HepG2 (cell line): ENCODE measurements around the gene SUSD3. TPM values are rescaled to one million over a fixed set of nuclear protein-coding genes. Genes with fewer than 3 reads are reported as not detected.

Source experiments
- ATAC-seq: fragments of 200-7000 bp; cut with Tn5 transposase; 3 replicates; pipeline ENCODE4 v1.9.1; 2020; ENCODE audit warnings: mild to moderate bottlenecking, moderate library complexity
- BruUV-seq: library from RNA; stranded (reverse); fragments of 400-500 nt; replicated peaks from 2 replicates; lab custom pipeline; 2021; lab: Mats Ljungman, UMichigan
- CTCF ChIA-PET: fragments of 300-600 bp; formaldehyde crosslinking; extraction: SDS; loops from one replicate; lab custom pipeline; 2021; ENCODE audit warnings: low total read pairs, inconsistent platforms, low intra/inter-chr PET ratio; lab: Yijun Ruan, JAX
- POLR2A ChIA-PET: fragments of 350-600 bp; sonication (Branson Sonifier 250); formaldehyde crosslinking; loops from one replicate; lab custom pipeline; 2020; ENCODE audit warnings: antibody characterized with exemption, inconsistent platforms; lab: Yijun Ruan, JAX
- DNase-seq: peaks from one replicate; pipeline ENCODE4 v3.0.0-alpha.2; 2015; ENCODE audit warnings: low spot score
- FAIRE-seq: peaks from 3 replicates; lab custom pipeline; 2011; peaks lifted over from hg19 to GRCh38; lab: Jason Lieb, UNC
- H2AFZ ChIP-seq: one replicate; pipeline ENCODE4 v1.6.1; 2011; ENCODE audit warnings: low read length, inconsistent platforms
- H3K27ac ChIP-seq: fragments of 300-600 bp; 3 replicates; pipeline ENCODE4 v1.8.0; 2011; ENCODE audit warnings: mixed run types, mild to moderate bottlenecking, mixed read lengths, low read length, inconsistent platforms; ENCODE audit not compliant: insufficient read depth; ENCODE audit errors: extremely low read length
- H3K27me3 ChIP-seq, 2 experiments: fragments of 200-600 bp in 1 of 2; 2 replicates in 1 of 2; 3 replicates in 1 of 2; pipeline versions ENCODE4 v1.6.0 to v1.8.0; 2011; ENCODE audit warnings: low read length in 2 of 2, mild to moderate bottlenecking in 2 of 2, moderate library complexity in 2 of 2, inconsistent platforms in 1 of 2; ENCODE audit not compliant: insufficient read depth in 2 of 2, control insufficient read depth in 1 of 2
- H3K36me3 ChIP-seq, 2 experiments: fragments of 200-600 bp in 1 of 2; replicated peaks in 1 of 2; 2 replicates in 1 of 2; 3 replicates in 1 of 2; pipeline versions ENCODE4 v1.5.1 to v1.8.0; 2011; ENCODE audit warnings: low read length in 2 of 2, inconsistent platforms in 1 of 2; ENCODE audit not compliant: insufficient read depth in 2 of 2, control insufficient read depth in 1 of 2
- H3K4me1 ChIP-seq: 2 replicates; pipeline ENCODE4 v1.5.1; 2012; ENCODE audit warnings: low read length, inconsistent platforms; ENCODE audit not compliant: insufficient read depth
- H3K4me2 ChIP-seq: 2 replicates; pipeline ENCODE4 v1.6.0; 2011; ENCODE audit warnings: low read depth, low read length, inconsistent platforms
- H3K4me3 ChIP-seq, 3 experiments: fragments of 200-600 bp in 1 of 3; sonication (generic), shearing (Covaris generic) in 1 of 3; replicated peaks in 1 of 3; 2 replicates each; pipeline ENCODE4 v1.5.1; 2011 to 2016; ENCODE audit warnings: low read length in 3 of 3, inconsistent platforms in 2 of 3, low read depth in 2 of 3, mild to moderate bottlenecking in 2 of 3, control low read depth in 1 of 3, mixed read lengths in 1 of 3; ENCODE audit not compliant: insufficient read depth in 1 of 3
- H3K79me2 ChIP-seq: one replicate; pipeline ENCODE4 v1.6.1; 2011; ENCODE audit warnings: low read length, inconsistent platforms; ENCODE audit not compliant: insufficient read depth
- H3K9ac ChIP-seq: 2 replicates; pipeline ENCODE4 v1.6.0; 2011; ENCODE audit warnings: mild to moderate bottlenecking, low read depth, low read length, inconsistent platforms; ENCODE audit not compliant: insufficient read depth
- H3K9me3 ChIP-seq: 2 replicates; pipeline ENCODE4 v1.5.1; 2012; ENCODE audit warnings: mild to moderate bottlenecking, low read length
- H4K20me1 ChIP-seq: 2 replicates; pipeline ENCODE4 v1.6.0; 2011; ENCODE audit warnings: inconsistent platforms, mild to moderate bottlenecking, low read length, moderate library complexity; ENCODE audit not compliant: insufficient read depth
- ARID5B ChIP-seq: IDR thresholded peaks from 2 replicates; pipeline ENCODE4 v1.4.0; 2020; ENCODE audit warnings: mild to moderate bottlenecking, missing genetic modification reagents
- MEF2D ChIP-seq: sonication (generic); formaldehyde crosslinking; IDR thresholded peaks from 2 replicates; pipeline ENCODE4 v1.5.1; 2020; ENCODE audit warnings: mild to moderate bottlenecking, missing genetic modification reagents
- NFYC ChIP-seq: IDR thresholded peaks from 2 replicates; pipeline ENCODE4 v1.6.1; 2016; ENCODE audit warnings: missing genetic modification reagents, missing compliant biosample characterization
- SMAD1 ChIP-seq: sonication (generic); formaldehyde crosslinking; IDR thresholded peaks from 2 replicates; pipeline ENCODE4 v1.4.0; 2020; ENCODE audit warnings: missing genetic modification reagents, low read depth, mild to moderate bottlenecking, borderline replicate concordance
- ZBTB26 ChIP-seq: IDR thresholded peaks from 2 replicates; pipeline ENCODE4 v1.6.1; 2016; ENCODE audit warnings: missing compliant biosample characterization, missing genetic modification reagents, borderline replicate concordance
- ZNF205 ChIP-seq: IDR thresholded peaks from 2 replicates; pipeline ENCODE4 v1.6.1; 2018; ENCODE audit warnings: missing biosample characterization, missing genetic modification reagents
- ZSCAN29 ChIP-seq: sonication (generic); formaldehyde crosslinking; conservative IDR thresholded peaks from 2 replicates; pipeline ENCODE4 v1.4.0; 2020; ENCODE audit warnings: mild to moderate bottlenecking, missing genetic modification reagents
- WGBS: methylation state at CpG from one replicate; pipeline ENCODE4 v1.1.6; 2017; ENCODE audit warnings: low lambda C conversion rate; 5-methylcytosine and 5-hydroxymethylcytosine counted together
- in situ Hi-C: cut with HindIII; loops from 2 replicates; pipeline ENCODE4 v1.10.0; 2017; ENCODE audit warnings: low pct_unique_long_range_greater_than_20kb; ENCODE audit not compliant: extremely low pct_ligation_motif_present
- intact Hi-C: fragments of 100-400 bp; cut with micrococcal nuclease; formaldehyde crosslinking; loops from one replicate; pipeline ENCODE4 v1.10.0; 2022; ENCODE audit not compliant: unreplicated experiment
- polyA plus RNA-seq, 8 experiments: library from polyadenylated mRNA; depleted of rRNA in 3 of 8; stranded (reverse) in 7 of 8; unstranded in 1 of 8; fragments of >200 nt; fragmentation: Illumina TruSeq in 4 of 8; extraction: Trizol in 4 of 8; gene quantifications; 2 replicates each; pipeline versions ENCODE4 v1.2.1 to v1.2.3, GENCODE V29; 2011 to 2016; ENCODE audit warnings: low read depth in 4 of 8, missing spikeins in 1 of 8, mixed read lengths in 1 of 8; ENCODE audit not compliant: insufficient read depth in 1 of 8
- total RNA-seq, 5 experiments: library from RNA; depleted of rRNA; stranded (reverse); fragments of >200 nt; fragmentation: Illumina TruSeq; extraction: Trizol; gene quantifications; 2 replicates each; pipeline ENCODE4 v1.2.3, GENCODE V29; 2016; ENCODE audit warnings: low read depth in 1 of 5

SUSD3 gene
- total and polyA plus RNA-seq, 2 of the 13 experiments (the other 11 are each of a cell fraction or from before 2014, with no cell fraction given): 7.0 to 9.1 TPM

GRCh38 chr9:93107825-93108161 is 49.3 kb downstream of the SUSD3 start:
- no TSS peak for BruUV-seq

More at GRCh38 chr9:93107825-93108161, 49.3 kb downstream of the SUSD3 start:
- Histone ChIP-seq H3K79me2 (peaks cover 6% of the 10 kb centered on the region), H3K9ac (no peak overlapping the region), H3K4me1 (peaks cover 37% of the 10 kb centered on the region), H3K27me3 (no peaks in the 10 kb centered on the region), H4K20me1 (no peaks in the 10 kb centered on the region), H3K4me3 (no peak overlapping the region), H3K36me3 (peaks cover 2 to 8% of the 10 kb centered on the region in 2 experiments; a peak in 3 of 5 replicates), H3K4me2 (no peak overlapping the region), H3K27ac (no peak overlapping the region), H2AFZ (no peak overlapping the region), H3K9me3 (no peaks in the 10 kb centered on the region)
- ATAC-seq (no peak), DNase-seq (no peak), FAIRE-seq (no peak)
- in situ Hi-C loops: no loop called here
- ChIA-PET POLR2A (interaction anchor here (2.7 kb wide), 1 partner anchor 26 kb away, joined by 12 read pairs; the partner anchor contains the start of gene NINJ1), CTCF (no interaction called here)
- WGBS: 96% methylated on average over 6 of the region's 6 CpGs
- TF ChIP-seq ZBTB26 (no peak), SMAD1 (no peak), ARID5B (CRISPR knock-in tag) (no peak), NFYC (CRISPR knock-in tag) (no peak), ZSCAN29 (CRISPR knock-in tag) (no peak), MEF2D (CRISPR knock-in tag) (no peak), ZNF205 (CRISPR knock-in tag) (no peak)
- intact Hi-C loops: loop anchor here (2.0 to 5.0 kb wide), 3 partner anchors 35 to 105 kb away; no protein-coding TSS in a partner anchor
